NCI-H524 (cell line): Measurements from ENCODE around the gene GFOD2.

Experiments used
- DNase-seq, 2 experiments: peaks; one replicate each; lab custom pipeline; 2025; lab: John Stamatoyannopoulos, UW

GFOD2 gene

DNA sequence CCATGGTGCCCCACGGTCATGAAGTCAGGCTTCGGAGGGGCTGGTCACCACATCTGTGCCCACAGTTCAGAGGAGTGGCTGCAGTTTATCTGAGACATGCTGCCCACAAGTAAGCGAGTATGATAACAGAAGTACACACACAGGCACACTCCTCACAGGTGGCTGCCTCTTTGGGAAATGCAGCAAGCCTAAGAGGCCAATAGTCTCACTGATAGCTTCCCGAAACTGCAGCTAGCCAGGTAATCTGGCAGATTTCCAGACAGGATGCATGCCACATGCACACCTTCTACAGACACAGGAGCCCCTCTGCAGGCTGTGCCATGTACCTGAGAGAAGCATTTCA lies 12.6 kb upstream of the GFOD2 start:
- no peak for DNase-seq

DNA sequence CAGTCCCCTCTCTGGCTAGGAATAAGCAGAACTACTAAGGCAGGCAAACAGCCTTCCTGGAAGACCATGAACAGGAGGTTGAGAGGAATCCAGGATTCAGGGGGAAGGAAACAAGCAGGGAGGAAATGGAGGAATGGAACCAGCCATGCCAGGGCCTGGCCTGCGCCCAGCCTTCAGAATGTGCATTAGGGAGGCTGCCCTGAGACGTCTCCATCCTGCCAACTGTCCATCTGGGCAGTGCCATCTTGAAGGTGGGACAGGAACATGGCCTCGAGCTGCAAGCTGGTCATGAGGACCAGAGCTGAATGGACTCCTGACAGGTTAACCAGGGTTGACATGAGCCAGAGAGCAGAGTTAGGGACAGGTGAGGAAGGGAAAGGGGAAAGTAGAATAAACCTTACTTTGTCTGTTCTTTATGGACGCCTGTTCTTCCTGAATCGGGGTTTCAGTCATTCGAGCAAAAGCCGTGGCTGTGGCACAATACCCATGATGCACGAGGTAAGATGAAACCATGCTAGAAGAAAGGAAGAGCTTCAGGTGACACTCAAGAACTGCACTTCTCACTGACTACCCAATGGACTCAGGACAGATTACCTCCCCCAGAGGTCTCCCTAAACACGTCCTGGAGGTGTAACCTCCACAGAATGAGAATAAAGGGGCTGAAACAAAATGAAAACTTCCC lies 12.1 kb upstream of the GFOD2 start:
- DNase-seq = no peak

DNA sequence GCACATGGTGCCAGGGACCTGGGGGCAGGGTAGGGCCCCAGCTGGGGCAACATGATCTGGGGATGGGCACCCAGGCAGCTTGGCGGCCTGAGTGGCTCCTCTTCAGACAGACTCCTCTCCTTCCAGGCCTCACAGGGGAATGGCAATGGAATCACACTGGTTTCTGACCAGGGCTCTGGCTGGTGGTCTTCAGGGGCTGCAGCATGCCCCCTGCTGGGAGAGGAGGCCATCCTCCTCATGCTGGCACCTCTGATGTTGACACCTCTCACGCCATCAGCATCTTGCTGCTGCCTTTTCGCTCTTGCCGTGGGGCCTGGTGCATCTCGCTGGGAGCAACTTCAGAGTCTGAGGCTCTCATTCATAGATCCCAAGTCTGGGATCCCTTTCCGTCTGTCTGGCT lies 11.2 kb upstream of the GFOD2 start:
- DNase-seq = no peak

DNA sequence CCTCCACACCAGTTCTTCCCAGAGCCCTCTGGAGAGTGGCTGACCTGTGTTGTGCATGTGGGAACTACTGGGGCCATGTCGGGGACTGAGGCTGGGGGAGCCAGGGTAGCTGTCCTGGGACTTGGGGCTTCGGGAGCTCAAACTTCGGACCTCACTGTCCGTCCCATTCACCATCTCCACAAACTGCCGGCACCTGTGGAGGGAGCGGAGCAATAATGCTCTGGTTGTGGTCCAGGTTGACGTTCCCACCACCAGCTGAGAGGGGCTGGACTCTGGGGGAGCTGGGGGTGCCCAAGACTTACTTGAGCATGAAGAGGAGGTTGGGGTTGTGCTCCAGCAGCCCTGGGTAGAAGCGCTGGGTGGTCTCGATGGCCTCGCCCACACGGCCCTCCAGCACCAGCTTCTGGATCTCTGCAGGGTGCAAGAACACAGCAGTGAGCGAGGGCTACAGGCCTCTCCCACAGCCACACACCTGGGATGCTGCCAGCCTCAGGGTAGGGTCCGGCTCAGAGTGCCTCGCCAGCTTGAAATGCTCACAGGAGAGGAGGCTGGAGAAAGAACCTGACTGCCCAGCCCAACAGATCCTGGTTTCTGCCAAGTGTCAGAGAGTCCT lies 10.6 kb upstream of the GFOD2 start:
- DNase-seq = no peak

DNA sequence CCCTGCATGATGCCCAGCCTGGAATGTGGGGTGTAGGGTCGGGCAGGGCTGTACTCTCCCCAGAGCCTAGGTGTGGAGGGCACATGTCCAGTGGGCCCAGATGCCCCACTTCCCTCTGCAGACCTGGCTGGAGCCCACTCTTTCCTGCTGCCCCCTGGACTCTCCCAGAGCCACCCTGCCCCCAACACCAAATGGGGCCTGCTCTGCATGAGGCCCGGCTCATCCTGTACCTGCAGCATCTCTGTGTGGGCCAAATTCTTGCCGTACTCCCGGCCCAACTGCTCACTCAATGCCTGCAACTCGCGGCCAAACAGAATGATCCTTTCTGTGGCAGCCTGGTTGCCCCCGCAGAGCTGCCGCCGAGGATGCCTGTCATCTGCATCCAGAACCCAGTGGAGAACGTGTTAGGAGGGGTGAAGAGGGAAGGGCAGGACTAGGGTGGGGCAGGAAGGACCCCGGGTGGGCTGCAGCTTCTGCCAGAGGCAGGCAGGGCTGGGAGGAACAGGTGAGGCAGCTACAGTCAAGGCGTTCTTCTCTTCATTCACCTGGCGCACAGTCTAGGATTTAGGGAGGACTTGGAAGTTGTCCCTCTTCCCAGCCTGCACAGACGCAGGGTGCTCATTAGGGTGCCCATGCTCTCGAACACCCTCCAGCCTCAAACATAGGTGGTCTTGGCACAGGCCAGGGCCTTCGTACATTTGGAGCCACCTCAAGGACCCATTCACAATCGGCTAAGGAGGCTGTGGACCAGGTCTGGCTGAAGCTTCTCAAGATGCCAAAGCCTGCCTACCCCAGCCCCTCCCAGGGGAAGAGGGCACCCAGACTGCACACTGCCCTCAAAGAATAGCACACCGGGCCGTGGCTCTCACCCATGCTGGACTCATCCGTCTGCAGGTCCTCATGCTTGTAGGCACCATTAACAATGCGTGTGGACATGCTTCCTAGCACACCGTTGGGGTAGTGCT lies 8.7 kb upstream of the GFOD2 start:
- no peak for DNase-seq

DNA sequence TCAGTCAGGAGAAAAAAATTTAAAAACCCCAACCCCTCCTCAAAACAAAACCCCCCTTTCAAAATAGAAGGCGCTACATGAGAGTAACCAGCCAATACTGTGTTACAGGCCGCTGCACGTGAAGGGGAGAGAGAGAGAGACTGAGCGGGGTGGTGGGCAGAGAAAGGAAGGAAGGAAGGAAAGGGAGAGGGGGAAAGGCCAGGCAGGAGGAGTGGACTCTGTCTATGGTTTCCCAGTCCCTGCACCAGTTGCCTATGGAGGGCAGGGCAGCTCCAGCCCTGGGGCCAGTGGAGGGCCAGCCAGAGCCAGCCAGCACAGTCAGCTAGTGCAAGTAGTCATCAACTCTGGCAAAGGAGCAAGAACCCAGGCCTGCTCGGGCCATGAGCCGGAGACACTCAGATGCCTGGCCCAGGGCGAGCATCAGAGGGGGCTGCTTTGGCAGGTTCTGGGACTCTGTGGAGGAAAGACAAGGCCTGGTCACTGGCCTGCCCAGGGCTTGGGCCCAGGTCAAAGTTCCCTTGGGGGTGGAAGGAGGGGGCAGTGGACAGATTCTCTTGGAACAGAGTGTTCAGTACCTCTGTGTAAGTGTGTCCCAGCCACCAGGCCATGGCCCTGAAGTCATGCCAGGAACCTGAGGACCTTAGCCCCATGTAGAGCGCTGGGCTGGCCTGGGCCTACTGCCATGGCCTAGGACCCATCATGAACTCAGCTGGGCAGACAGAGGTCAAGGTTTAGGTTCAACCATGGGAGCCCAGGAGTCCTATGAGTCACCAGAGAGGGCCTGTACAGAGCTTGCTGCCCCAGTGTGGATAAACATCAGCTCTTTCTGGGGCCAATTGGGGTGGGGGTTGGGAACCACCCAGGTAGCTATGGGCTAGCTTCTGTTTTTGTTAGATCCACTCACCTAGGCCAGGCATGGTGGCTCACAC lies 7.3 kb upstream of the GFOD2 start:
- DNase-seq = no peak

DNA sequence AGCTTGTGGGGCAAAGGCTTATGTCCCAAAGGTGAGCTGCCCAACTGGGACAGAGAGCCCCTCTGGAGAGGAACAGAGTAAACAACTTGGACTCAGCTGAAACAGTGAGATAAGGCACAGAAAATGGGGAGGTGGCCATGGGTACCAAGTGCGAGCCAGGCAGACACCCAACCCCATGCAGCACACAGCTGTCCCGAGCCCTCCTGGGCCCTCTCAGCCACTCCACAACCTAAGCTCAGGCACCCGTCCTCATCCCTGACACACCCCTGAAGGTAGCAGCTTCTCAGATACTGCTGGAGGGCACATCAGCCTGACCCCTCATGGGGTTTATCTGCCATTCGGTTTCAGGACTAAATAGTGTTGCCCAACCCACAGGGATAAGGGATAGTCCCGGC lies 4.8 kb upstream of the GFOD2 start:
- DNase-seq = no peak

DNA sequence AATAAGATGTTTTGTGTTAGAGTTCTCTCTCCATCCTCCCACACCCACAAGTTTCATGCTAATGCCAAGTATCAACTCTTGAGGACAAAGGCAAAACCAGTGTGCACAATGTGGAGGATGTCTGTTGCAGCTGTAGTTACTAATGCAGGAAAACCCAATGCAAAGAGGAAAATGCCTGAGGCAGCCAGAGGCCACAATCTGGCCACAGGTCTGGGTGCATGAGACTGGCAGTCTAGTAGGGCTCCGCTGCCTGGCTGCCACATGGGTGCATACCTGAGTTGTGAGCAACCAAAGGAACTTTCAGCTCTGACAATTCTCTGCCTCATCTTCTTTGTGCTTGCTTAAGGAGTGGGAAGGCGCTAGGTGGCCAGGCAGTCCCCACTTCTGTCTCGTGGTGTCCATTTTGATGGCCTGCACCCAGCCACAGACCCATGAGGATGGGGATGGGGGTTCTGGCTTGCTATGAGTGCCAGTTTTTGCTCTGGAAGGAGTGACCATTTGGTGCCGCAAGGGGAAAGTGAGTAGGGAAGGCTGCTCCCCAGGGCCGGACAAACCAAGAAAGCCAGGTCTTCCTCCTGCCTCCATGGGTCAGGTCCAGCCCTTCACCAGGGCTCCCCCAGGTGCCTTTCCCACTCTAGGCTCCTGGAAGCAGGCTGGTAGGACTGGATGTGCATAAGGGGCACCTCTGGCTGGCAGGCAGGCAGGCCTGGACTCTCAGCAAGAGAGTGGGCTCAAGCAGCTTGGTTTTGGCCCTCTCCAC lies 4.2 kb upstream of the GFOD2 start:
- DNase-seq = no peak

DNA sequence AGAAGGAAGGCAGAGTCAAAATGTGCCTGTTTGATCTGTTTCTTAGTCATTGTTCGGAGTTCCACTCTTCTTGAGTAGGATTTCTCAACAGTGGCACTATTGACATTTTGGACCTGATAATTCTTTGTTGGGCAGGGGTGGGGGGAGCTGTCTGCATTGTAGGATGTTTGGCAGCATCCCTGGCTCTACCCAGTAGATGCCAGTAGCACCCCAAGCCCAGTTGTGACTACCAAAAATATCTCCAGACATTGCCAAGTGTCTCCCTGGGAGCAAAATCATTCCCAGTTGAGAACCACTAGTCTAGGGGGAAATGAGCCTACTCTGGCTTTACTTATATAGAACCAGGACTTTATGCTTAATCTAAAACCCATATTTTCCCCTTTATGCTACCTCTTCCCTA lies 1.1 kb upstream of the GFOD2 start:
- no peak for DNase-seq

DNA sequence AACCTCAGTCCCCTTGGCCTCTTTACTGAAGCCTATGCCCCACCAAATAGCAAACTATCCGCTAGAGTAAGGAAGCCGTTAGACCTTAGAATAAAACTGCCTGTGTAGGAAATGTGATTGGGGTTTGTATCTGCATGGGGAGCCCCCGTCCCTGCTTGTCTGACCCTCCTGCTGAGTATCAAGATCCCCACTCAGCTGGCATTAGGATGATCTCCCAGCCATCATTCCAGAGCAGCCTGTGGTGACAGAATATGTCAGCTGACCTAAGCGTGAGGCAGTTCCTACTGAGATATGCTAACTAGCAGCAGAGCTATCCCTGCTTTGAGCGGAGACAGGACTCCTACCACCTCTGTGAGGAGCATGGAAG lies 645 bp upstream of the GFOD2 start:
- peak; percentile 24 to 61 for DNase-seq

DNA sequence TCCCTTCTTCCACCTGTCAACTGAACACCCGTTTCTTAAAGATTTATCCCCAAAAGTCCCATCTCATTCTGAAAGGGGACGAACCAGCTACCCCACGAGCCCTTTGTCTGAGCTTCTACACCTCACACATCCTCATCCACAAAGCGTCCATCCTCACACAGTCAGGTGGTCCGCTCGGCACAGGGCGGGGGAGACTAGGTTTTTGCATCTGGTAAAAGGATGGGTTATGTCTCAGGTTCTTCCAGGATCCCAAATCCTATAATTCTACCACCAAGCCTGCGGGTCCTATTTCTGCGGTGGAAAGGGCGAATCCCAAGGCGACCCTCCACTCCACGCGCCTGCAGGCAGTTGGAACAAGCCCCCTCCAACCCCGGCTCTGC lies 458 bp downstream of the GFOD2 start:
- peak; percentile 53 to 56 for DNase-seq

DNA sequence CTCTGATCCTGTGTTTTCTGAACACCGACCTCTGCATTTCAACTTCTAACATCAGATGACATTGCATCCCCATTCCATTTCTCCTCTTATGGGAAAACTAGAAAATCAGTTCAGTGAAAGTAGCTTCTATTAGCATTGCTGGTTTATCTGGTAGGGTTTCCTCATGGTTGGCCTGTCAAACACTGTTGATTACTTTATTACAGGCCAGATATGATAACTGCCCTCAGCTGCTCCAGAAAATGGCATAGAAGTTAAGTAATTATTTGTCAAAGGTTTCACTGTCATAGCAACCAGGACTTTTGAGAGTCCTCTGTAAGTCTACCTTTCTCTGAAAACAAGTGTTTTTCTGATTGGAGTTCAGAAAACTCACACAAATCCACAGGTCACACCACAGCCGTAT lies 3.0 kb downstream of the GFOD2 start:
- no peak for DNase-seq

DNA sequence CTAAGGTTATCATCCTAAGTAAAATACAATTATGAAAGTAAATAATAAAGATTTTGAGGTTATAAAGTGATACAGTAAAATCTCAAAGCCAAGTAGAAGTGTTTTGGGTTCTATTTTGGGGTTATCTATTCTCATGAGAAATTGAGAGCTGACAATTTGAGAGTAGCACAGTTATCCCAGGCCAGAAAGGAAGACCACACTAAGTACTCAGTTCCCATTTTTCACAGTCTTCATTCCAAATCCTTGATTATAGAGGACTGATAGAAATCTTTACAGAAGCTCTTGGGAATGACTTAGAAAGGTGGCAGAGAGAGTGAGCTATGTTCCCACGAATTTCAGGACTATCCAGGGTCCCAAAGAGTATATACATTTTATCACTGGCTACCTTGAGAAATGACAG lies 4.6 kb downstream of the GFOD2 start:
- no peak for DNase-seq

DNA sequence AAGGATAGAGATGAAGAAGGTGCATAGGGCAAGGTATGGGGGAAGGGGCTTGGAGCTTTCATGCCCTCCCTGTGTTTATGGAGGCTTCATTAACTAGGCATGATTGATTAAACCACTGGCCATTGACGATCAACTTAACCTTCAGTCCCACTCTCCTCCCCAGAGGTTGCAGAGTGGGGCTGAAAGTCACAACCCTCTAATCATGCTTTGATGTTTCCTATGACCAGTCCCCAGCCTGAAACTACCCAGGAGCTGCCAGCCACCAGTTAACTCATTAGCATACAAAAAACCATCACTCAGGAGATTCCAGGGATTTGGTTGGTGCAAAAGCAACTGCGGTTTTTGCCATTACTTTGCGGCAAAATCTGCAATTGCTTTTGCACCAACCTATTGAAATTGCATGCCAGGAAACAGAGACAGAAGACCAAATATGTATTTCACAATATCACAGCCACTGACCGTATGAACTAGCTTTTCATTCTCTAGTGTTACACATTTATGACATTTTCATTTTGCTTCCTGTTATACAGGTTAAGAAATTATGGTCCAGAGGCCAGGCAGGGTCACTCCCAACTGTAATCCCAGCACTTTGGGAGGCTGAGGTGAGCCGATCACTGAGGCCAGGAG lies 5.4 kb downstream of the GFOD2 start:
- DNase-seq = no peak

DNA sequence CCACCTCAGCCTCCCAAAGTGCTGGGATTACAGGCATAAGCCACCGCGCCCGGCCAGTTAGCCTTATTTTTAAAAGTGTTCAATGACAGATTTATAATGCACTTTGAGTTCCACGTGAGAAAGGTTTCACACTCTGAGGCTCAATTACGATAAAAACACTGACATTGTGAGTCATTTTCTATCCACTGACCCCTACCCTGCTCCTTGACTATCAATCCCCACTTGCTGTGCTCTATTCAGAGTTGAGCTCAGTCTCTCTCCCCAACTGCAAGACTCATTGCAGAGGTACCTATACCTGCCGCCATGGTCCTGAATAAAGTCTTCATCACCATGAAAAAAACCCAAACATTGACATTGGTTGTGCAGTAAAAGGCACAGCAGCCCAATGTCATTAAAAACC lies 8.5 kb downstream of the GFOD2 start:
- DNase-seq = no peak

DNA sequence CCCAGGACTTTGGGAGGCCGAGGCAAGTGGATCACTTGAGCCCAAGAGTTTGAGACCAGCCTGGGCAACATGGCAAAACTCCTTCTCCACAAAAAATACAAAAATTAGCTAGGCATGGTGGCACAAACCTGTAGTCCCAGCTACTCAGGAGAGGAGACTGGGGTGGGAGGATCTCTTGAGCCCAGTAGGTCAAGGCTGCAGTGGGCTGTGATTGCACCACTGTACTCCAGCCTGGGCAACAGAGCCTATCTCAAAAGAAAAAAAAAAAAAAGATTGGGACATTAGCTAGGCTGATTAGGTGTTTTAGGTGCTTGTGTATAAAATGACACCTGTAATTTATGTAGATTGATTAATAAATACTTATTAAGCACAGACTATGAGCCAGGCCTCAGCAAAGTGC lies 10.1 kb downstream of the GFOD2 start:
- no peak for DNase-seq

DNA sequence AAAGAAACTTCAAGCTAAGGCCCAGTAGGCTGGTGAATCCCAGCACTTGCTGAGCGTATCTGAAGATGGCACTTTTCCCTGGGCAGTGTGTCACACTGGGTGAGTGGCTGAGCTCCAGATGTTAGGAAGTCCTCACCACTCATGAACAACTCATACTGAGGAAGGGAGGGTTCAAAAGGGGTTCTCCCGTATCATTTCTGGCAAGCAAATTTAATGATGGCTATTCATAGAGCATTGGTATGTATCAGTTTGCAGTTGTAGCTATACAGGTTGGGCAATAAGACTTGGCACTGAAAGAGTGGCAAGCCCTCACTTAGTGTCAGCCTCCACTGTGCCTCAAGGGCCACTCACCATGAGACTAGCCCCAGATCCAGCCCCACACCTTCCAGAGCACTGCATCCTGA lies 10.7 kb downstream of the GFOD2 start:
- no peak for DNase-seq

DNA sequence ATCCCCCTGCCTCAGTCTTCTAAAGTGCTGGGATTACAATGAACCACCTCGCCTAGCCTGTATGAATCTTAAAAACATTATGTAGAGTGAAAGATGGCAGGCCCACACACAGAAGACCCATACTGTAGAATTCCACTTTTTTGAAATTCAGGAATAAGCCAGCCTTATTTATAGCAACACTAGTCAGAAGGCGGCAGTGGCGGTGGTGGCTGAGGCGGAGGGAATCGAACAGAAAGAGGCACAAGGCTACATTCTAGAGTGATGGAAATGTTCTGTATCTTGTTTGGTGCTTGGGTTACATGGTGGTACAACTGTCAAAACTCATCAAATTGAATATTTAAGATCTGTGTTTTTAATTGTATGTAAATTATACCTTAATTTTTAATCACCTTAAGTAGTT lies 11.3 kb downstream of the GFOD2 start:
- DNase-seq = no peak

DNA sequence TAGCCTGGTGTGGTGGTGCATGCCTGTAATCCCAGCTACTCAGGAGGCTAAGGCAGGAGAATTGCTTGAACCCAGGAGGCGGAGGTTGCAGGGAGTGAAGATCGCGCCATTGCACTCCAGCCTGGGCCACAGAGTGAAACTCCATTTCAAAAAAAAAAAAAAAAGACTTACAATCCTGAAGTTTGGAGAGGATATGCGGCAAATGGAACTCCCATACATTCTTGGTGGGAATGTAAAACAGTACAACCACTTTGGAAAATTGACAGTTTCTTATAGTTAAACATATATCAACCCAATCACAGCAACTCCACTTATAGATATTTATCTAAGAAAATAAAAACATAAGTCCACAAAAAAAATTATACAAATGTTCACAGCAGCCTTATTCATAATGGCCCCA lies 11.9 kb downstream of the GFOD2 start:
- DNase-seq = no peak

DNA sequence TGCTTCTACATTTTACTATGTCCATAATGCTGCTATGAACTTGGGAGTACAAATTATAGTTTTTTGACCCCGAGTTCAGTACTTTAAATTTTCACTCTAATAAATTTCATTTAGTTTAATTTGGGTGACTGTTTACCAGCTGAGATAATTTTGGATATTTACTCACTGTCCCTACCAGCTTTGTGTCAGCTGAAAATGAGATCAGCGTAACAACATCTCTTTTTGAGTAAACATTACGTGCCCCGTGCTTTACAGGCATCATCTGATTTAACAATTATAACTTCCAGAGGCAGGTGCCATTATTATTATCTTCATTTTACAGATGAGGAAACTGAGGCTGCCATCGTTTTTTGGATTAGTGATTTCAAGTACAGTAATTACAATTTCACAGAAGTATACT lies 15.0 kb downstream of the GFOD2 start:
- no peak for DNase-seq

DNA sequence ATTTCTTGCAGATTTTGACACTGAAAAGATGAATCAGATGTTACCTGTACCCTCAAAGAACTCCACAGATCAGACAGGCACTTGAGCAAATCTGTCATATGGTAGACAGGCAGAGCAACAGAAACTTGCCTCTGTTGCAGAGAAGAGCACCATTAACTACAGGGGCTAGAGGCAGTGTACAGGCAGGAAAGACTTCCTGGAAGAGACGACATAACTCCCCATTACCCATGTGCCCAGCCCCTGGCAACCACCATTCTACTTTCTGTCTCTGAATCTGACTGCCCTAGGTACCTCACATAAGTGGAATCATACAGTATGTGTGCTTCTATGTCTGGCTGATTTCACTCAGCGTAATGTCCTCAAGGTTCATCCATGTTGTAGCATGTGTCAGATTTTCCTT lies 15.5 kb downstream of the GFOD2 start:
- no peak for DNase-seq
